MCF 10A (cell line): ENCODE measurements around the gene PSEN2. TPM values are rescaled to one million over a fixed set of nuclear protein-coding genes. Genes with fewer than 3 reads are reported as not detected.

Experiments used
- Bru-seq: library from RNA; stranded (reverse); fragments of 400-500 nt; gene quantifications from one replicate; lab custom pipeline; 2021; lab: Mats Ljungman, UMichigan
- BruChase-seq, 2 experiments: library from RNA; stranded (reverse); fragments of 400-500 nt; gene quantifications; one replicate each; lab custom pipeline; 2021; lab: Mats Ljungman, UMichigan
- BruUV-seq: library from RNA; stranded (reverse); fragments of 400-500 nt; replicated peaks from 2 replicates; lab custom pipeline; 2021; lab: Mats Ljungman, UMichigan
- CTCF ChIA-PET: fragments of 300-600 bp; sonication (Branson Sonifier 250); formaldehyde crosslinking; extraction: SDS; loops from one replicate; lab custom pipeline; 2021; ENCODE audit warnings: antibody characterized with exemption, inconsistent platforms; lab: Yijun Ruan, JAX
- POLR2A ChIA-PET: fragments of 300-600, 350-650 bp; sonication (Branson Sonifier 250); formaldehyde crosslinking; extraction: SDS; loops from one replicate; lab custom pipeline; 2020; ENCODE audit warnings: antibody characterized with exemption, inconsistent platforms; lab: Yijun Ruan, JAX
- DNase-seq: peaks from one replicate; pipeline ENCODE4 v3.0.0-alpha.2; 2018; ENCODE audit not compliant: unreplicated experiment
- H3K27ac Mint-ChIP-seq: one replicate; pipeline ENCODE4 v1.8.0; 2022; ENCODE audit warnings: mild to moderate bottlenecking, low read depth, mixed read lengths; ENCODE audit not compliant: unreplicated experiment
- H3K27me3 Mint-ChIP-seq: one replicate; pipeline ENCODE4 v1.8.0; 2022; ENCODE audit warnings: mixed read lengths; ENCODE audit not compliant: insufficient read depth, unreplicated experiment
- H3K36me3 Mint-ChIP-seq: one replicate; pipeline ENCODE4 v1.8.0; 2022; ENCODE audit warnings: mild to moderate bottlenecking, moderate library complexity, mixed read lengths; ENCODE audit not compliant: insufficient read depth, unreplicated experiment
- H3K4me1 Mint-ChIP-seq: one replicate; pipeline ENCODE4 v1.8.0; 2022; ENCODE audit warnings: mixed read lengths; ENCODE audit not compliant: insufficient read depth, unreplicated experiment
- H3K4me3 Mint-ChIP-seq: one replicate; pipeline ENCODE4 v1.8.0; 2022; ENCODE audit warnings: mild to moderate bottlenecking, moderate library complexity, mixed read lengths; ENCODE audit not compliant: unreplicated experiment
- H3K9me3 Mint-ChIP-seq: one replicate; pipeline ENCODE4 v1.8.0; 2022; ENCODE audit warnings: mixed read lengths; ENCODE audit not compliant: unreplicated experiment
- intact Hi-C: fragments of 100-400 bp; cut with micrococcal nuclease; formaldehyde crosslinking; loops from 2 replicates; pipeline ENCODE4 v1.14.1; 2022
- long read RNA-seq: library from polyadenylated mRNA; stranded (forward); transcript quantifications from one replicate; pipeline ENCODE4 v2.0.0, GENCODE V29; 2022
- total RNA-seq: library from RNA; stranded (reverse); gene quantifications from 2 replicates; pipeline ENCODE4 v1.2.3, GENCODE V29; 2022
- TF ChIP-seq, protein P1 (sequence below): fragments of 200-600 bp; IDR thresholded peaks from one replicate; pipeline ENCODE4 v1.8.0; 2022; ENCODE audit warnings: antibody characterized with exemption, mild to moderate bottlenecking; ENCODE audit not compliant: unreplicated experiment

Gene PSEN2
- total RNA-seq (31.3 and 31.8 TPM in 2 replicates), Bru-seq, nascent RNA (percentile 67 among the genes with signal in this experiment), BruChase-seq, experiment 1, labeled RNA remaining after a 6-hour chase (percentile 63 among the genes with signal in this experiment), BruChase-seq, experiment 2, labeled RNA remaining after a 2-hour chase (percentile 61 among the genes with signal in this experiment)
- long read RNA-seq, transcript PSEN2-202 (13 exons, 2,306 nt) = major isoform, 41 of 107 reads
- long read RNA-seq, transcript PSEN2-203 (13 exons, 1,947 nt) = minor isoform, 17 of 107 reads
- long read RNA-seq, partial matches to known transcripts = 26 of 107 reads
- long read RNA-seq, other reads (novel, unspliced or antisense) = 23 of 107 reads

DNA sequence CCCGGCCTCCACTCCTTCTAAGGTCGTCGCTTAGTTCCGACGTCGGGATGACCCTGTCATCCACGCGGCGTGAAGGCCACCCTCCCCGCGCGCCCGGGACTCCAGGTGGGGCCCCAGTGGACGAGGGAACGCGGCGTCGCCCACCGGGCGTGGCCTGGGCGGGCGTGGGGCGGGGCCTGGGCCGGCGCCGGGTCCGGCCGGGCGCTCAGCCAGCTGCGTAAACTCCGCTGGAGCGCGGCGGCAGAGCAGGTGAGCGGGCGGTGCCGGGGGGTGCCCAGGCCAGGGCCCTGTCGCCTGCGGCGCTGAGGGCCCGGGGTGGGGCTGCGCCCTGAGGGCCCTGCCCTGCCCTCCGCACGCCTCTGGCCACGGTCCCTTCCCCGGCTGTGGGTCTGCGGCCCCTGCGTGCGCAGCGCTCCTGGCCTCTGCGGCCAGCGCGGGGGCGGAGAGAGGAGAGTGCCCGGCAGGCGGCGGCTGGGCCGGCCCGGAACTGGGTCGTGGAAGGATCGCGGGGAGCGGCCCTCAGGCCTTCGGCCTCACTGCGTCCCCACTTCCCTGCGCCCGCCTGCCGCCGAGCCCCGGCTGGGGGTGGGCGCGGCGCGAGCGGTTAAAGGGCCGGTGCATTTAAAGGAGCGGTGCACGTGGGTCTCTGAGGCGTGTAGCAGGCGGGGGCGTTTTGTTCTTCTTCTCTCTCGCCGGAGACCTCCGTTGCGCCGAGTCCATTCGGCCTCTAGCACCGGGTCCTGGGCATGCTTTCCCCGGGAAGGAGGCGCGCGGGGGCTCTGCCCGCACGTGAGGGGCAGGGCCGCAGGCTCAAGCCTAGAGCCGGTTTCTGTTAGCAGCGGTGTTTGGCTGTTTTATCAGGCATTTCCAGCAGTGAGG lies at the start of gene PSEN2:
PSEN2 (plus strand) TSS at position 216 of the 879 bp plus-strand sequence. CDS start 11,292 bp downstream, outside the sequence.
- Mint-ChIP-seq H3K27ac (peak within 1 kb of the TSS; percentile 79), H3K4me3 (peak within 1 kb of the TSS; percentile 75), H3K27me3 (no peaks in the 10 kb centered on the region), H3K9me3 (no peaks in the 10 kb centered on the region), H3K4me1 (peaks cover 45% of the 10 kb centered on the region), H3K36me3 (peaks cover 10% of the 10 kb centered on the region)
- peak; percentile 74 for DNase-seq
- intact Hi-C loops = loop anchor here (5.0 kb wide), 1 partner anchor 67 kb away; no protein-coding TSS in a partner anchor
- ChIA-PET CTCF (interaction anchor here (0.5 to 1.7 kb wide), 12 partner anchors 12 to 566 kb away, joined by 3 to 7 read pairs (median 4); no protein-coding TSS in a partner anchor), POLR2A (interaction anchor here (0.6 to 4.9 kb wide), 14 partner anchors 9 to 872 kb away, joined by 3 to 40 read pairs (median 4); partner anchors contain the start of genes COQ8A and PARP1)
- BruUV-seq = no TSS peak
- TF ChIP-seq, protein P1, sequence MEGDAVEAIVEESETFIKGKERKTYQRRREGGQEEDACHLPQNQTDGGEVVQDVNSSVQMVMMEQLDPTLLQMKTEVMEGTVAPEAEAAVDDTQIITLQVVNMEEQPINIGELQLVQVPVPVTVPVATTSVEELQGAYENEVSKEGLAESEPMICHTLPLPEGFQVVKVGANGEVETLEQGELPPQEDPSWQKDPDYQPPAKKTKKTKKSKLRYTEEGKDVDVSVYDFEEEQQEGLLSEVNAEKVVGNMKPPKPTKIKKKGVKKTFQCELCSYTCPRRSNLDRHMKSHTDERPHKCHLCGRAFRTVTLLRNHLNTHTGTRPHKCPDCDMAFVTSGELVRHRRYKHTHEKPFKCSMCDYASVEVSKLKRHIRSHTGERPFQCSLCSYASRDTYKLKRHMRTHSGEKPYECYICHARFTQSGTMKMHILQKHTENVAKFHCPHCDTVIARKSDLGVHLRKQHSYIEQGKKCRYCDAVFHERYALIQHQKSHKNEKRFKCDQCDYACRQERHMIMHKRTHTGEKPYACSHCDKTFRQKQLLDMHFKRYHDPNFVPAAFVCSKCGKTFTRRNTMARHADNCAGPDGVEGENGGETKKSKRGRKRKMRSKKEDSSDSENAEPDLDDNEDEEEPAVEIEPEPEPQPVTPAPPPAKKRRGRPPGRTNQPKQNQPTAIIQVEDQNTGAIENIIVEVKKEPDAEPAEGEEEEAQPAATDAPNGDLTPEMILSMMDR = peak; percentile 53

DNA sequence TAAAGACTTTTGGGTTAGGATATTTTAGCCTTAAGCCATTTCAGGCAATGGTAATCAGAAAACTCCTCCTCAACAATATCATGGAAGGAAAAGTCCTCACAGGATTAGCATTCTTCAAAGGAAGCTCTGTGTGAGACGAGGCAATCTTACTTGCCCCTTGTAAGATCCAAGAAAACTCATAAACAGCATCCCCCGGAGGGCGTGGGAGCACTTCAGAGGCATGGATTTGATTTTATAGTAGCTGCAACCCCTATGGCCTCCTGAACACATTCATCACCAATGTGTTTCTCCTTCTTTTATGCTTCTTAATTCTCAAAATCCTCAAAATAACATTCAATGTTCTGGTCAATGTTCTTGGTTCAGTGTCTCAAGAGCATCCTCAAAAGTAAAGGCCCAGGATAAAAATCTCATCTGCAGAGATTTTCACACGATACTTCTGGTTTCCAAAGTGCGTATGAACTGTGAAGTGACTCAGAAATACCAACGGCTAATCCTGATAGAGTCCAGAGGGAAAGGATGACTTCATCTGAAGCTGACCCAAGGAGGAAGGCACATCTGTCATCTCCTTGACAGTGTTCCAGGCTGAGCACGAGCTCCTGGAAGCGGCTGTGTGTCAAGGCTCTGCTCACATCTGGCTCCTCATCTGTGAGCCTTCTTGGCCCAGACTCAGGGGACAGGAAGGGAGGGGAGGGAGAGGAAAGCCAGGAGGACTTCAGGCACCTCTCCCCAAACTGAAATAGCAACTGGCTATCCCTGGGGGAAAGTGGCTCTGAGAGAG lies 49.3 kb upstream of the PSEN2 start:
- BruUV-seq = no TSS peak
- Mint-ChIP-seq H3K9me3 (no peaks in the 10 kb centered on the region), H3K4me1 (peaks cover 19% of the 10 kb centered on the region), H3K36me3 (no peaks in the 10 kb centered on the region), H3K4me3 (no peak overlapping the region), H3K27ac (peak overlapping the region; percentile 11), H3K27me3 (no peaks in the 10 kb centered on the region)
- intact Hi-C loops = loop anchor here (1.0 to 10.0 kb wide), 2 partner anchors 82 to 494 kb away; partner anchors contain the start of genes CDC42BPA and ITPKB
- peak; percentile 96 for DNase-seq
- TF ChIP-seq, protein P1 = no peak
- ChIA-PET CTCF (interaction anchor here (0.6 to 12.2 kb wide), 9 partner anchors 41 to 396 kb away, joined by 3 to 342 read pairs (median 4); partner anchors contain the start of gene ITPKB), POLR2A (interaction anchor here (0.6 to 1.7 kb wide), 16 partner anchors 27 to 385 kb away, joined by 3 to 10 read pairs (median 4); partner anchors contain the start of genes COQ8A and ITPKB)

DNA sequence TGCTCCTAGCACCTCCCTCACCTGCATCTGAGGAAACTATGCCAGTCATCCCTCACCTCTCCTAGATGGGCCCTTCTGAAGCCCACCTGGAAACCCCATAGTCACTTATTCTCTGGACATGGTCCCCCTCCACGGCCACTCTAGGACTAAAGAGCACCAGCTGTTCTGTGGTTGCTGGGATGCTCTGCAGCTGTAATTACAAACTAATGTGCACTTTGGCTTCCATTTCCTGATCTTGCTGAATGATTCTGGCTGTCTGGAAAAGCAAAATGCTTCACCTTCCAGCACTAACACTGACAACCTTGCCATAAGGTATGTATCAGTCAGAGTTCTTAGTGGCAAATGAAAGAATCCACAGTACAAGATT lies 48.7 kb upstream of the PSEN2 start:
- BruUV-seq = no TSS peak
- Mint-ChIP-seq H3K9me3 (no peaks in the 10 kb centered on the region), H3K4me3 (no peak overlapping the region), H3K36me3 (no peaks in the 10 kb centered on the region), H3K27ac (peak overlapping the region; percentile 11), H3K27me3 (no peaks in the 10 kb centered on the region), H3K4me1 (peaks cover 16% of the 10 kb centered on the region)
- no peak for DNase-seq
- intact Hi-C loops = loop anchor here (1.0 to 10.0 kb wide), 2 partner anchors 82 to 493 kb away; partner anchors contain the start of genes CDC42BPA and ITPKB
- POLR2A ChIA-PET = interaction anchor here (0.8 to 1.7 kb wide), 13 partner anchors 27 to 386 kb away, joined by 3 to 10 read pairs (median 5); partner anchors contain the start of gene COQ8A
- TF ChIP-seq, protein P1 = no peak
- CTCF ChIA-PET = interaction anchor here (0.7 to 12.2 kb wide), 4 partner anchors 43 to 191 kb away, joined by 3 to 342 read pairs (median 4); partner anchors contain the start of gene ITPKB
